ENCODE data around the gene EPB41L5.

- TF ChIP-seq GATA2 (IDR thresholded peaks at IDR 0.05; ENCODE audit: low read depth, low read length) = no peak
- no peak for TF ChIP-seq GATA3 (IDR thresholded peaks at IDR 0.05; ENCODE audit: low read depth, low read length)
Measured at GRCh38 chr2:120017201-120017600, 4.3 kb downstream of the EPB41L5 start.

Data from SH-SY5Y (cell line).